Astrocyte (in vitro differentiated cells and primary cell): ENCODE data around the gene CCDC158. TPM values are rescaled to one million over a fixed set of nuclear protein-coding genes. Genes with fewer than 3 reads are reported as not detected.

Source experiments
- DNase-seq: peaks from one replicate; pipeline ENCODE4 v3.0.0-alpha.2; 2010; ENCODE audit warnings: low read depth
- FAIRE-seq: peaks from 2 replicates; lab custom pipeline; 2011; peaks lifted over from hg19 to GRCh38; lab: Jason Lieb, UNC
- H2AFZ ChIP-seq: 2 replicates; pipeline ENCODE4 v1.6.0; 2012; ENCODE audit warnings: low read depth, low read length, inconsistent platforms
- H3K27ac ChIP-seq: 2 replicates; pipeline ENCODE4 v1.5.1; 2011; ENCODE audit warnings: low read depth, low read length, inconsistent platforms
- H3K27me3 ChIP-seq: 2 replicates; pipeline ENCODE4 v1.6.0; 2011; ENCODE audit warnings: low read length, inconsistent platforms; ENCODE audit not compliant: insufficient read depth
- H3K36me3 ChIP-seq: 2 replicates; pipeline ENCODE4 v1.5.1; 2011; ENCODE audit warnings: low read length, inconsistent platforms; ENCODE audit not compliant: insufficient read depth
- H3K4me1 ChIP-seq: 2 replicates; pipeline ENCODE4 v1.5.1; 2011; ENCODE audit warnings: low read length, inconsistent platforms; ENCODE audit not compliant: insufficient read depth
- H3K4me2 ChIP-seq: 2 replicates; pipeline ENCODE4 v1.6.0; 2012; ENCODE audit warnings: low read length, inconsistent platforms
- H3K4me3 ChIP-seq: 2 replicates; pipeline ENCODE4 v1.5.1; 2011; ENCODE audit warnings: low read depth, mild to moderate bottlenecking, low read length, inconsistent platforms; ENCODE audit not compliant: insufficient read depth
- H3K79me2 ChIP-seq: 2 replicates; pipeline ENCODE4 v1.6.0; 2012; ENCODE audit warnings: mild to moderate bottlenecking, low read length, inconsistent platforms; ENCODE audit not compliant: insufficient read depth
- H3K9ac ChIP-seq: 2 replicates; pipeline ENCODE4 v1.6.0; 2012; ENCODE audit warnings: mild to moderate bottlenecking, low read length, inconsistent platforms
- H3K9me3 ChIP-seq: 2 replicates; pipeline ENCODE4 v1.5.1; 2012; ENCODE audit warnings: low read depth, mild to moderate bottlenecking, low read length, inconsistent platforms; ENCODE audit not compliant: insufficient read depth
- H4K20me1 ChIP-seq: 2 replicates; pipeline ENCODE4 v1.6.0; 2012; ENCODE audit warnings: low read length, inconsistent platforms; ENCODE audit not compliant: insufficient read depth
- H3K27ac Mint-ChIP-seq: one replicate; pipeline ENCODE4 v1.8.0; 2021; ENCODE audit warnings: mild to moderate bottlenecking, mixed read lengths; ENCODE audit not compliant: unreplicated experiment
- H3K27me3 Mint-ChIP-seq: one replicate; pipeline ENCODE4 v1.8.0; 2021; ENCODE audit warnings: low read depth, mixed read lengths; ENCODE audit not compliant: unreplicated experiment
- H3K36me3 Mint-ChIP-seq: one replicate; pipeline ENCODE4 v1.8.0; 2021; ENCODE audit warnings: low read depth, mixed read lengths; ENCODE audit not compliant: unreplicated experiment
- H3K4me1 Mint-ChIP-seq: one replicate; pipeline ENCODE4 v1.8.0; 2021; ENCODE audit warnings: low read depth, mixed read lengths; ENCODE audit not compliant: unreplicated experiment
- H3K4me3 Mint-ChIP-seq: one replicate; pipeline ENCODE4 v1.8.0; 2021; ENCODE audit warnings: mild to moderate bottlenecking, moderate library complexity, mixed read lengths; ENCODE audit not compliant: unreplicated experiment
- H3K9me3 Mint-ChIP-seq: one replicate; pipeline ENCODE4 v1.8.0; 2021; ENCODE audit warnings: mild to moderate bottlenecking, mixed read lengths; ENCODE audit not compliant: unreplicated experiment
- EZH2 ChIP-seq: IDR thresholded peaks from 2 replicates; pipeline ENCODE4 v1.6.1; 2012; ENCODE audit warnings: mild to moderate bottlenecking, low read length, inconsistent platforms; ENCODE audit not compliant: insufficient read depth
- total RNA-seq: library from RNA; stranded (reverse); gene quantifications from 2 replicates; pipeline ENCODE4 v1.2.1, GENCODE V29; 2021
- TF ChIP-seq, protein P1 (sequence below): IDR thresholded peaks from 2 replicates; pipeline ENCODE4 v1.5.1; 2011; ENCODE audit warnings: low read depth, mild to moderate bottlenecking, inconsistent platforms, low read length, moderate library complexity; ENCODE audit not compliant: insufficient read depth

The CCDC158 gene
- total RNA-seq, 1 donor from 2014 or later = not detected

DNA sequence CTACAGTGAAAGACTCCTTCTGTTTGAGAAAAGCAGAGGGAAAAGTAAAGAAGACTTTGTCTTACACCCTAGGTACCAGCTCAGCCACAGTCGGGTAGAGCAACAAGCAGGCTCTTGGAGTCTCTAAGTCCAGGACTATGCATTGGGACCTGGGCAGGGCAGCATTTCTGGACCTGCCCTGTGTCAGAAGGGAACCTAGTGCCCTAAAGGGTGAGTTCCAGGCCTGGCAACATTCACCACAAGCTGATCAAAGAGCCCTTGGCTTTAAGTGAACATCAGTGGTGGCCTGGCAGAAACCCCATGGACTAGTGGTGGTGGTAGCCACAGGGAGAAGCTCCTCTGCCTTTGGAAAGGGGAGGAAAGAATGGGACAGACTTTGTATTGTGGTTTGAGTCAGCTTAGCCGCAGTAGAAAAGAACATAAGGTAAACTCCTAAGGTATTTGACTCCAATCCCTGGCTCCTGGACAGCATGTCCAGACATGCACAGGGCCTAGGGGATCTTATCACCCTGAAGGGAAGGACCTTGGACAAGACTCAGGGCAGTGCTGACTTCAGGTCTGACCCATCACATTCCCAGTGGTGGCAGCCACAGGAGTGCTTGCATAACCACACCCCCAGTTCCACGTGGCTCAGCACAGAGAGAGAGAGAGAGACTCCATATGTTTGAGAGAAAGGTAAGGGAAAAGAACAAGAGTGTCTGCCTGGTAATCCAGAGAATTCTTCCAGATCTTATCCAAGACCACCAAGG lies 32.6 kb downstream of the CCDC158 start:
- no peak overlapping the region for H3K4me3 Mint-ChIP-seq
- Histone ChIP-seq H3K9ac (no peak overlapping the region), H3K4me2 (no peak overlapping the region), H4K20me1 (no peaks in the 10 kb centered on the region), H3K4me1 (no peaks in the 10 kb centered on the region), H2AFZ (no peak overlapping the region), H3K27ac (no peak overlapping the region), H3K79me2 (no peaks in the 10 kb centered on the region), H3K36me3 (no peaks in the 10 kb centered on the region), H3K27me3 (no peaks in the 10 kb centered on the region), H3K4me3 (no peak overlapping the region), H3K9me3 (no peaks in the 10 kb centered on the region)
- DNase-seq (peak; percentile 14), FAIRE-seq (no peak)
- TF ChIP-seq EZH2 = no peak
- TF ChIP-seq, protein P1, sequence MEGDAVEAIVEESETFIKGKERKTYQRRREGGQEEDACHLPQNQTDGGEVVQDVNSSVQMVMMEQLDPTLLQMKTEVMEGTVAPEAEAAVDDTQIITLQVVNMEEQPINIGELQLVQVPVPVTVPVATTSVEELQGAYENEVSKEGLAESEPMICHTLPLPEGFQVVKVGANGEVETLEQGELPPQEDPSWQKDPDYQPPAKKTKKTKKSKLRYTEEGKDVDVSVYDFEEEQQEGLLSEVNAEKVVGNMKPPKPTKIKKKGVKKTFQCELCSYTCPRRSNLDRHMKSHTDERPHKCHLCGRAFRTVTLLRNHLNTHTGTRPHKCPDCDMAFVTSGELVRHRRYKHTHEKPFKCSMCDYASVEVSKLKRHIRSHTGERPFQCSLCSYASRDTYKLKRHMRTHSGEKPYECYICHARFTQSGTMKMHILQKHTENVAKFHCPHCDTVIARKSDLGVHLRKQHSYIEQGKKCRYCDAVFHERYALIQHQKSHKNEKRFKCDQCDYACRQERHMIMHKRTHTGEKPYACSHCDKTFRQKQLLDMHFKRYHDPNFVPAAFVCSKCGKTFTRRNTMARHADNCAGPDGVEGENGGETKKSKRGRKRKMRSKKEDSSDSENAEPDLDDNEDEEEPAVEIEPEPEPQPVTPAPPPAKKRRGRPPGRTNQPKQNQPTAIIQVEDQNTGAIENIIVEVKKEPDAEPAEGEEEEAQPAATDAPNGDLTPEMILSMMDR = no peak
- H3K27ac Mint-ChIP-seq = peak overlapping the region; percentile 37
- H3K36me3 Mint-ChIP-seq = no peaks in the 10 kb centered on the region
- H3K27me3 Mint-ChIP-seq = no peaks in the 10 kb centered on the region
- peaks cover 5% of the 10 kb centered on the region for H3K9me3 Mint-ChIP-seq
- no peaks in the 10 kb centered on the region for H3K4me1 Mint-ChIP-seq

DNA sequence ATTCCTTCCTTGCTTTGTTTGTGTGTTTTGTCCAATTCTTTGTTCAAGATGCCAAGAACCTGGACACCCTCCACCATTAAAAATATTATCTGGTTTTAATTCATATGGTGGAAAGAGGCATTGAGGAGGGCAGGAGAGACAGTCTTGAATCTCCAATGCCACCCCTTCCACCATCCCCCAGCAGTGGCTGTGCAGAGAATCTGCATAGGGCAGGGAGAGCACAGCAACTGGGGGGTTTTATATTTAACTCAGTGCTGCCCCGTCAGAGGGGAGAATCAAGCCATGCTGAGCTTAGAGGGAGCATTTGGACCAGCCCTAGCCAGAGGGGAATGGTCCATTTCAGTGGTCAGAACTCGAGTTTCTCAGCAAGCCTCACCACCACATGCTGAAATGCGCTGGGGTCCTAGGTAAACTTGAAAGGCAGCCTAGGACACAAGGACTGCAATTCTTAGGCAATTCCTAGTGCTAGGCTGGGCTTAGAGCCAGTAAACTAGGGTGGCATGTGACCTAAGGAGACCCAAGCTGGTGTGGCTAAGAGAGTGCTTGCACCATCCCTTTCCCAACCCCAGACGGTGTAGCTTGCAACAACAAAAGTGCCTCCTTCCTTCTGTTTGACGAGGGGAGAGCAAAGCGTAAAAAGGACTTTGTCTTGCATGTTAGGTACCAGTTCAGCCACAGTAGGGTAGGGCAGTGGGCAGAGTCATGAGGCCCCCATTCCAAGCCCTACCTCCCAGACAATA lies 34.2 kb downstream of the CCDC158 start:
- no peaks in the 10 kb centered on the region for H3K4me1 ChIP-seq
- H3K27me3 Mint-ChIP-seq = no peaks in the 10 kb centered on the region
- no peak overlapping the region for H2AFZ ChIP-seq
- H3K4me3 ChIP-seq = no peak overlapping the region
- no peak overlapping the region for H3K4me3 Mint-ChIP-seq
- peaks cover 2% of the 10 kb centered on the region for H3K9me3 Mint-ChIP-seq
- no peaks in the 10 kb centered on the region for H3K79me2 ChIP-seq
- H3K27ac ChIP-seq = no peak overlapping the region
- no peak overlapping the region for H3K4me2 ChIP-seq
- H3K9me3 ChIP-seq = no peaks in the 10 kb centered on the region
- H3K27me3 ChIP-seq = no peaks in the 10 kb centered on the region
- no peaks in the 10 kb centered on the region for H3K36me3 ChIP-seq
- no peak overlapping the region for H3K9ac ChIP-seq
- FAIRE-seq (no peak), DNase-seq (no peak)
- H4K20me1 ChIP-seq = no peaks in the 10 kb centered on the region
- H3K4me1 Mint-ChIP-seq = no peaks in the 10 kb centered on the region
- no peak overlapping the region for H3K27ac Mint-ChIP-seq
- H3K36me3 Mint-ChIP-seq = no peaks in the 10 kb centered on the region
- TF ChIP-seq, protein P1 = no peak
- no peak for TF ChIP-seq EZH2
